GM18867 (cell line): Measurements from ENCODE around the gene RFXAP.

ENCODE experiments used
- ATAC-seq: cut with Tn5 transposase; IDR thresholded peaks from one replicate; pipeline ENCODE4 v1.9.1; 2021; ENCODE audit warnings: mild to moderate bottlenecking, moderate library complexity; ENCODE audit not compliant: unreplicated experiment

Gene RFXAP

GRCh38 chr13:36815062-36815461 is 4.0 kb upstream of the RFXAP start:
- ATAC-seq: peak; percentile 22

- peak; percentile 1 for ATAC-seq
Measured at GRCh38 chr13:36817996-36818803, 822 bp upstream of the RFXAP start.

- ATAC-seq: peak; percentile 9
Measured at GRCh38 chr13:36819739-36820090, 693 bp downstream of the RFXAP start.

- ATAC-seq: peak; percentile 58
Measured at GRCh38 chr13:36820222-36820621, 1.2 kb downstream of the RFXAP start.

GRCh38 chr13:36822785-36823184 is 3.8 kb downstream of the RFXAP start:
- ATAC-seq: no peak

GRCh38 chr13:36829753-36830152 is 10.7 kb downstream of the RFXAP start:
- no peak for ATAC-seq

- no peak for ATAC-seq
Measured at GRCh38 chr13:36831291-36831690, 12.3 kb downstream of the RFXAP start.

- ATAC-seq: no peak
Measured at GRCh38 chr13:36834299-36834698, 15.3 kb downstream of the RFXAP start.

- no peak for ATAC-seq
Measured at GRCh38 chr13:36837354-36838092, 18.5 kb downstream of the RFXAP start.

- ATAC-seq: no peak
Measured at GRCh38 chr13:36839281-36839680, 20.3 kb downstream of the RFXAP start.

- no peak for ATAC-seq
Measured at GRCh38 chr13:36839981-36840380, 21.0 kb downstream of the RFXAP start.

GRCh38 chr13:36840718-36841250 is 21.8 kb downstream of the RFXAP start:
- no peak for ATAC-seq

- ATAC-seq: no peak
Measured at GRCh38 chr13:36841391-36841790, 22.4 kb downstream of the RFXAP start.

GRCh38 chr13:36847606-36848005 is 28.6 kb downstream of the RFXAP start:
- no peak for ATAC-seq

- ATAC-seq: peak; percentile 69
Measured at GRCh38 chr13:36848199-36848982, 29.4 kb downstream of the RFXAP start.

- no peak for ATAC-seq
Measured at GRCh38 chr13:36850790-36851438, 31.9 kb downstream of the RFXAP start.

- no peak for ATAC-seq
Measured at GRCh38 chr13:36857253-36857652, 38.2 kb downstream of the RFXAP start.

GRCh38 chr13:36858290-36858689 is 39.3 kb downstream of the RFXAP start:
- peak; percentile 82 for ATAC-seq

GRCh38 chr13:36859259-36859658 is 40.2 kb downstream of the RFXAP start:
- ATAC-seq: no peak

- ATAC-seq: no peak
Measured at GRCh38 chr13:36862002-36862685, 43.1 kb downstream of the RFXAP start.
